MCF 10A (cell line): ENCODE data around the gene SMYD3. TPM values are rescaled to one million over a fixed set of nuclear protein-coding genes. Genes with fewer than 3 reads are reported as not detected.

Experiments used
- BruUV-seq: library from RNA; stranded (reverse); fragments of 400-500 nt; replicated peaks from 2 replicates; lab custom pipeline; 2021; lab: Mats Ljungman, UMichigan
- CTCF ChIA-PET: fragments of 300-600 bp; sonication (Branson Sonifier 250); formaldehyde crosslinking; extraction: SDS; loops from one replicate; lab custom pipeline; 2021; ENCODE audit warnings: antibody characterized with exemption, inconsistent platforms; lab: Yijun Ruan, JAX
- POLR2A ChIA-PET: fragments of 300-600, 350-650 bp; sonication (Branson Sonifier 250); formaldehyde crosslinking; extraction: SDS; loops from one replicate; lab custom pipeline; 2020; ENCODE audit warnings: antibody characterized with exemption, inconsistent platforms; lab: Yijun Ruan, JAX
- DNase-seq: peaks from one replicate; pipeline ENCODE4 v3.0.0-alpha.2; 2018; ENCODE audit not compliant: unreplicated experiment
- H3K27ac Mint-ChIP-seq: one replicate; pipeline ENCODE4 v1.8.0; 2022; ENCODE audit warnings: mild to moderate bottlenecking, low read depth, mixed read lengths; ENCODE audit not compliant: unreplicated experiment
- H3K27me3 Mint-ChIP-seq: one replicate; pipeline ENCODE4 v1.8.0; 2022; ENCODE audit warnings: mixed read lengths; ENCODE audit not compliant: insufficient read depth, unreplicated experiment
- H3K36me3 Mint-ChIP-seq: one replicate; pipeline ENCODE4 v1.8.0; 2022; ENCODE audit warnings: mild to moderate bottlenecking, moderate library complexity, mixed read lengths; ENCODE audit not compliant: insufficient read depth, unreplicated experiment
- H3K4me1 Mint-ChIP-seq: one replicate; pipeline ENCODE4 v1.8.0; 2022; ENCODE audit warnings: mixed read lengths; ENCODE audit not compliant: insufficient read depth, unreplicated experiment
- H3K4me3 Mint-ChIP-seq: one replicate; pipeline ENCODE4 v1.8.0; 2022; ENCODE audit warnings: mild to moderate bottlenecking, moderate library complexity, mixed read lengths; ENCODE audit not compliant: unreplicated experiment
- H3K9me3 Mint-ChIP-seq: one replicate; pipeline ENCODE4 v1.8.0; 2022; ENCODE audit warnings: mixed read lengths; ENCODE audit not compliant: unreplicated experiment
- CTCF ChIP-seq: fragments of 200-600 bp; IDR thresholded peaks from one replicate; pipeline ENCODE4 v1.8.0; 2022; ENCODE audit warnings: antibody characterized with exemption, mild to moderate bottlenecking; ENCODE audit not compliant: unreplicated experiment
- intact Hi-C: fragments of 100-400 bp; cut with micrococcal nuclease; formaldehyde crosslinking; loops from 2 replicates; pipeline ENCODE4 v1.14.1; 2022
- total RNA-seq: library from RNA; stranded (reverse); gene quantifications from 2 replicates; pipeline ENCODE4 v1.2.3, GENCODE V29; 2022

Gene SMYD3
- total RNA-seq, 1 experiment from 2014 or later, result 26.9 TPM

GRCh38 chr1:246152986-246153431 is 354.1 kb downstream of the SMYD3 start:
- ChIA-PET CTCF (no interaction called here), POLR2A (interaction anchor here (0.9 to 1.2 kb wide), 2 partner anchors 8 to 13 kb away, joined by 3 read pairs; no protein-coding TSS in a partner anchor)
- no peaks in the 10 kb centered on the region for H3K36me3 Mint-ChIP-seq
- no peaks in the 10 kb centered on the region for H3K9me3 Mint-ChIP-seq
- DNase-seq, result no peak
- BruUV-seq, result no TSS peak
- no peak overlapping the region for H3K4me3 Mint-ChIP-seq
- TF ChIP-seq CTCF, result no peak
- peaks cover 13% of the 10 kb centered on the region for H3K4me1 Mint-ChIP-seq
- intact Hi-C loops, result no loop called here
- no peak overlapping the region for H3K27ac Mint-ChIP-seq
- H3K27me3 Mint-ChIP-seq, result no peaks in the 10 kb centered on the region

GRCh38 chr1:246151796-246152434 is 355.2 kb downstream of the SMYD3 start:
- H3K4me3 Mint-ChIP-seq, result no peak overlapping the region
- intact Hi-C loops, result no loop called here
- TF ChIP-seq CTCF, result no peak
- no TSS peak for BruUV-seq
- no peaks in the 10 kb centered on the region for H3K9me3 Mint-ChIP-seq
- H3K4me1 Mint-ChIP-seq, result peaks cover 5% of the 10 kb centered on the region
- no peak for DNase-seq
- H3K27ac Mint-ChIP-seq, result no peak overlapping the region
- H3K27me3 Mint-ChIP-seq, result no peaks in the 10 kb centered on the region
- no peaks in the 10 kb centered on the region for H3K36me3 Mint-ChIP-seq
- POLR2A ChIA-PET, result interaction anchor here (1.2 kb wide), 1 partner anchor 12 kb away, joined by 3 read pairs; no protein-coding TSS in a partner anchor
- CTCF ChIA-PET, result interaction anchor here (0.6 kb wide), 2 partner anchors 393 to 887 kb away, joined by 3 to 4 read pairs; no protein-coding TSS in a partner anchor

GRCh38 chr1:246149543-246149942 is 357.5 kb downstream of the SMYD3 start:
- Mint-ChIP-seq H3K4me1 (no peaks in the 10 kb centered on the region), H3K27me3 (no peaks in the 10 kb centered on the region), H3K27ac (no peak overlapping the region), H3K4me3 (no peak overlapping the region), H3K9me3 (no peaks in the 10 kb centered on the region), H3K36me3 (no peaks in the 10 kb centered on the region)
- intact Hi-C loops, result no loop called here
- BruUV-seq, result no TSS peak
- no peak for TF ChIP-seq CTCF
- ChIA-PET POLR2A (interaction anchor here (1.2 to 1.3 kb wide), 2 partner anchors 10 to 11 kb away, joined by 3 read pairs; no protein-coding TSS in a partner anchor), CTCF (interaction anchor here (0.5 kb wide), 1 partner anchor 987 kb away, joined by 3 read pairs; no protein-coding TSS in a partner anchor)
- no peak for DNase-seq
